Iris pigment epithelial cell (primary cell): ENCODE data around the gene ARRDC5.
"Not testable (repeated sequence)": the region's sequence is repeated elsewhere in the genome, so short reads cannot be mapped to it uniquely, and the experiment has no call there.

Source experiments
- DNase-seq: peaks from one replicate; pipeline ENCODE4 v3.0.0-alpha.2; 2011; ENCODE audit warnings: low read depth

Gene ARRDC5

GRCh38 chr19:4909897-4910593, 7.3 kb upstream of the ARRDC5 start:
- DNase-seq = peak; percentile 94

- DNase-seq = no peak
These were observed 6.6 kb upstream of the ARRDC5 start, which contains the start of gene UHRF1 for GRCh38 chr19:4909156-4909896. Gene UHRF1, plus strand, starts transcription at chr19:4909501. Its CDS starts 1,385 bp downstream, at chr19:4910886.

- DNase-seq = no peak
These were observed 6.1 kb upstream of the ARRDC5 start for GRCh38 chr19:4908781-4909155.

GRCh38 chr19:4908360-4908759, 5.7 kb upstream of the ARRDC5 start:
- no peak for DNase-seq

GRCh38 chr19:4906963-4907362, 4.3 kb upstream of the ARRDC5 start:
- no peak for DNase-seq

- DNase-seq = no peak
These were observed 1.8 kb upstream of the ARRDC5 start for GRCh38 chr19:4904481-4904880.

GRCh38 chr19:4900879-4901278, 1.8 kb downstream of the ARRDC5 start:
- DNase-seq = not testable (repeated sequence)

GRCh38 chr19:4897146-4897545, 5.5 kb downstream of the ARRDC5 start:
- DNase-seq = no peak

- peak; percentile 51 for DNase-seq
These were observed 6.3 kb downstream of the ARRDC5 start for GRCh38 chr19:4896372-4896771.

GRCh38 chr19:4892962-4893361, 9.7 kb downstream of the ARRDC5 start:
- not testable (repeated sequence) for DNase-seq

- DNase-seq = no peak
These were observed 11.6 kb downstream of the ARRDC5 start for GRCh38 chr19:4891066-4891465.

- DNase-seq = peak; percentile 80
These were observed 13.5 kb downstream of the ARRDC5 start for GRCh38 chr19:4889034-4889815.

- not testable (repeated sequence) for DNase-seq
These were observed 14.9 kb downstream of the ARRDC5 start for GRCh38 chr19:4887803-4888202.

- DNase-seq = not testable (repeated sequence)
These were observed 17.7 kb downstream of the ARRDC5 start for GRCh38 chr19:4884993-4885392.

GRCh38 chr19:4882874-4883273, 19.8 kb downstream of the ARRDC5 start:
- not testable (repeated sequence) for DNase-seq

GRCh38 chr19:4879041-4879440, 23.7 kb downstream of the ARRDC5 start:
- DNase-seq = no peak

- DNase-seq = no peak
These were observed 24.2 kb downstream of the ARRDC5 start for GRCh38 chr19:4878491-4878968.

- no peak for DNase-seq
These were observed 24.8 kb downstream of the ARRDC5 start for GRCh38 chr19:4877753-4878490.

- no peak for DNase-seq
These were observed 28.8 kb downstream of the ARRDC5 start for GRCh38 chr19:4873930-4874329.

GRCh38 chr19:4871711-4872110, 31.0 kb downstream of the ARRDC5 start:
- DNase-seq = no peak

- peak; percentile 94 for DNase-seq
These were observed 32.5 kb downstream of the ARRDC5 start for GRCh38 chr19:4870025-4870700.
